HepG2 (cell line): Measurements from ENCODE around the gene PSAP.

ENCODE experiments used
- CTCF ChIP-seq: sonication (generic); formaldehyde crosslinking; IDR thresholded peaks from 2 replicates; pipeline ENCODE4 v1.5.0; 2020; ENCODE audit warnings: mild to moderate bottlenecking, missing genetic modification reagents, moderate library complexity
- HMGXB4 ChIP-seq, 2 experiments: sonication (generic) in 1 of 2; formaldehyde crosslinking in 1 of 2; IDR thresholded peaks; 2 replicates each; pipeline versions ENCODE4 v1.4.0 to v1.6.1; 2018 to 2020; ENCODE audit warnings: missing genetic modification reagents in 2 of 2, borderline replicate concordance in 1 of 2, low read depth in 1 of 2, mild to moderate bottlenecking in 1 of 2, missing biosample characterization in 1 of 2
- POLR2AphosphoS5 ChIP-seq: IDR thresholded peaks from 2 replicates; pipeline ENCODE4 v1.6.1; 2012; ENCODE audit warnings: low read depth, low read length
- ZNF24 ChIP-seq: fragments of 450-650 bp; IDR thresholded peaks from 2 replicates; pipeline ENCODE4 v1.6.1; 2017; ENCODE audit warnings: antibody characterized with exemption, mild to moderate bottlenecking
- TF ChIP-seq, protein P1 (sequence below): sonication (generic); formaldehyde crosslinking; IDR thresholded peaks from 2 replicates; pipeline ENCODE4 v1.4.0; 2020; ENCODE audit warnings: missing genetic modification reagents

DNA sequence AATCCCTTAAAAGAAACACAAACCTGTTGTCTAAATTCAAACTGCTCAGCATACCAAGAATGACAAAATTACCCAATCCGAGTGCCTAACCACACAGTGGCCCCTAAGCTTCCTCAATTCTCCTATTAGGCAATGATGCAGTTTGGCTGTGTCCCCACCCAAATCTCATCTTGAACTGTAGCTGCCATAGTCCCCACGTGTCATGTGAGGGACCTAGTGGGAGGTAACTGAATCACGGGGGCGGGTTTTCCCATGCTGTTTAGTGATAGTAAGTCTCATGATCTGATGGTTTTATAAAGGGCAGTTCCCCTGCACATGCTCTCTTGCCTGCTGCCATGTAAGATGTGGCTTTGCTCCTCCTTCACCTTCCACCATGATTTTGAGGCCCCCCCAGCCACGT lies 21.9 kb downstream of the PSAP start:
- TF ChIP-seq HMGXB4 (CRISPR knock-in tag; IDR thresholded peaks at IDR 0.05; ENCODE audit: borderline replicate concordance in 1 of 2, low read depth in 1 of 2) (no peak), ZNF24 (no peak), CTCF (CRISPR knock-in tag) (no peak), POLR2AphosphoS5 (no peak)
- TF ChIP-seq, protein P1, sequence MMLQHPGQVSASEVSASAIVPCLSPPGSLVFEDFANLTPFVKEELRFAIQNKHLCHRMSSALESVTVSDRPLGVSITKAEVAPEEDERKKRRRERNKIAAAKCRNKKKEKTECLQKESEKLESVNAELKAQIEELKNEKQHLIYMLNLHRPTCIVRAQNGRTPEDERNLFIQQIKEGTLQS (CRISPR knock-in tag), result no peak
